NCI-H82 treated with DMSO at 0.1 percent for 48 hours (cell line): ENCODE measurements around the gene THBD.

Experiments
- DNase-seq: peaks from one replicate; lab custom pipeline; 2025; ENCODE audit not compliant: unreplicated experiment; lab: John Stamatoyannopoulos, UW

The THBD gene, protein sequence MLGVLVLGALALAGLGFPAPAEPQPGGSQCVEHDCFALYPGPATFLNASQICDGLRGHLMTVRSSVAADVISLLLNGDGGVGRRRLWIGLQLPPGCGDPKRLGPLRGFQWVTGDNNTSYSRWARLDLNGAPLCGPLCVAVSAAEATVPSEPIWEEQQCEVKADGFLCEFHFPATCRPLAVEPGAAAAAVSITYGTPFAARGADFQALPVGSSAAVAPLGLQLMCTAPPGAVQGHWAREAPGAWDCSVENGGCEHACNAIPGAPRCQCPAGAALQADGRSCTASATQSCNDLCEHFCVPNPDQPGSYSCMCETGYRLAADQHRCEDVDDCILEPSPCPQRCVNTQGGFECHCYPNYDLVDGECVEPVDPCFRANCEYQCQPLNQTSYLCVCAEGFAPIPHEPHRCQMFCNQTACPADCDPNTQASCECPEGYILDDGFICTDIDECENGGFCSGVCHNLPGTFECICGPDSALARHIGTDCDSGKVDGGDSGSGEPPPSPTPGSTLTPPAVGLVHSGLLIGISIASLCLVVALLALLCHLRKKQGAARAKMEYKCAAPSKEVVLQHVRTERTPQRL

DNA sequence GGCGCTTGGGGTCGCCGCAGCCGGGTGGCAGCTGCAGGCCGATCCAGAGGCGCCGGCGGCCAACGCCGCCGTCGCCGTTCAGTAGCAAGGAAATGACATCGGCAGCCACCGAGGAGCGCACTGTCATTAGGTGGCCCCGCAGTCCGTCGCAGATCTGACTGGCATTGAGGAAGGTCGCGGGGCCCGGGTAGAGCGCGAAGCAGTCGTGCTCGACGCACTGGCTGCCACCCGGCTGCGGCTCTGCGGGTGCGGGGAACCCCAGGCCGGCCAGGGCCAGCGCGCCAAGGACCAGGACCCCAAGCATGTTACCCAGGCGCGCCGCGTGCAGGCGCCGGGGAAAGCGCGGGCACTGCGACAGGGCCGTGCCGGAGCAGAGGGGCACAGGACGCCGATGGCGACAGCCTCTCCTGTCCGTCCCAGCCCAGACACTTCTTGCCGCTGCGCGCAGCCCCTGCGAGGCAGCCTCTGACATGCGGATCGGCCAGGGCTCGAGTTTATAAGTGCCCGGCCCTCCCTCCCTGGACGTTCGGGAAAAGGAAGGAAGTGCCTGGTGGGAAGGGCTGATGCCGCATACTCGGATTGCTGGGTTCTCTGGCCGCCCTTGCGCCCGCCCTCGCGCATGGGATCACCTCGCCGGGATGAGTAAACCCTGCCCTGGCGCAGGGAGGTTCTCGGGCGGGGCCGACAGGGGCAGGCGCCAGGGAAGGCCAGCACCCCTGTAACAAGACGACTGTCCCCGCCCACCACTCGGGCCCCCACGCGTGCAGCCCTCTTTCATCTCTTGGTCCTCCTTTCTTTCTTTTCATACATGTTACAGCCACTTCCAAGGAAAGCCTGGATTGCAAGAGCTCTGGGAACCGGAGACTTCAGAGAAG is at the start of gene THBD:
Gene THBD (minus strand): TSS at position 472 of the 875 bp plus-strand sequence. CDS start 168 bp downstream, at position 304.
- no peak for DNase-seq

DNA sequence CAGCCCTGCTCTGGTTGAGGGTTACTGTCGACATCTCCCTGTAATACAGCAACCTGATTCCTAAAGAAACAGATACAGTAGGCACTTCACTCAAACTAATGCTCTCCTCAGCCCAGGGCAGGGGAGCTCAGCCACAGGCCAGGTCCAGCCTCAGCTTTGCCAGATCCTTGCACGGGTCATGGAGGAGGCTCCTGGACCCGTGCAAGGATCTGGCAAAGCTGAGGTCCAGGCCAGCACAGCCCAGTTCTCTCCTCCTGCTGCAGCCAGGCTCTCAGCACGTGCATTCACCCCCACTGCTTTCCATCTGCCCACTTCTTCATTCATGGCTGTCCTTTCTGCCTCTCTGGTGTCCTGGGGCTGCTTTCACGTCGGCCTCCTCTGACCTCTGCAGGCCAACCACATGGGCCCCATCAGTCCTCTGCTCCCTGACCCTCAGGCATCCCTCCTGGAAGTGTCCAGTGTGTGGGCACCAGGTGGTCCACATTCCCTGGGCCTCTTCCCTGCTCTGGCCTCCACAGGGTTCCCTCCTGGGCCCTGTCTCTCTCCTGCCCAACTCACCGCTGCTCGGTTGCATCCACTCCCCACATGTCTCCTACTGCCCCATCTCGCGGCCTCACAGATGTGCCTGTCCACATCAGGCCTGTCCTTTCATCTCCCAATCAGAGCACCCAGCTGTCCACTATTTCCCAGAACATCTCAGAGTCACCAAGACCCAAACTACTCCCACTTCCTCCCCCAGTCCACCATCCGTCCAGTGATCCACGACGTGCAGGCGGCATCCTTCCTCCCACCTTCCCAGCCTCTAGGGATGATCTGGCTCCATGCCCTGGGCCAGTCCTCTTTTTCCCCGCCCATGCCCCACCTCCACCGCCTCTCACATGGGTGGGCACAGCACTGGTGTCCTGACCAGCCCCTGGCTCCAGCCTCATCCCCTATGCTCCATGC is 48.4 kb upstream of the THBD start:
- no peak for DNase-seq

DNA sequence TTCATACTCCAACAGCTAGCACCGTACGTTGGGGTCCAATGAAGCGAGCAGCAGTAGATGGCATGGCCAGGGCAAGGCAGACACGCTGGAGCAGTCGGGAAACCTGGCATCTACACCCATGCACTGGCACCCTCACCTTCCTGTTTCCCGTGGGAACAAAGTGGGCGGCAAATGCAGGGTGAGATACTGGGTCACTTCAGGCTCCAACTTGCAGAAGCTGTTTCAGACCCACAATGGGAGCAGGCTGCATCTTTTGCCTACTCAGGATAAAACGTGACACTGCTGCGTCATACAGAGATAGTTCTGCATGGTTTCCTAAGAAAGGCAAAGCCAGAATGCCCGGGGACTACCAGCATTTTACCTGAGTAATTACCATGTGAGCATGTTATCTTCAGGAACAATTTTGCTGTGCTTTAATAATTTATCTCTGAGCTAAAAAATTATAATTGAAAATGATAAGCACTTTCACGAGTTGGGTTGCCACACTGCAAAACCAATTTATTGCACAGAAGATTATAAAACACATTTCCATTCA is 47.6 kb upstream of the THBD start:
- DNase-seq: no peak

DNA sequence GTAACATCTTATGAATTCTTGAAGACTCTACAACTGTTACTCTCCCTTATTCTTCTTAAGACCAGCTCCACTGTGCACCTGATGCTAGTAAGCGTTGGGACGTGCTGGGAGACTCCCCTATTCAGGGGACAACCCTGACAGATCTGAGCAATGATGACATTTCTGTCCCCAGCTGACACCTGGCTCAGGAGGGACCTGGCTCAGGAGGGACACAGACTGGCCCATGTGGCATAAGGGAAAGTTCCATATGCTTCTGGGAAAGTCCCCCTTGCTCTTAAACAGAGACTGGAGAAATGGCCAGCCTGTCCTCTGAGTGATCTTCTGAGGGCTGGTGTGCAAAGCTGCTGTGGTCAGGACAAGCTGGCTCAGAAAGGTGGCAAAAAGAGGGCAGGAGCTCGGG is 46.6 kb upstream of the THBD start:
- DNase-seq: no peak

DNA sequence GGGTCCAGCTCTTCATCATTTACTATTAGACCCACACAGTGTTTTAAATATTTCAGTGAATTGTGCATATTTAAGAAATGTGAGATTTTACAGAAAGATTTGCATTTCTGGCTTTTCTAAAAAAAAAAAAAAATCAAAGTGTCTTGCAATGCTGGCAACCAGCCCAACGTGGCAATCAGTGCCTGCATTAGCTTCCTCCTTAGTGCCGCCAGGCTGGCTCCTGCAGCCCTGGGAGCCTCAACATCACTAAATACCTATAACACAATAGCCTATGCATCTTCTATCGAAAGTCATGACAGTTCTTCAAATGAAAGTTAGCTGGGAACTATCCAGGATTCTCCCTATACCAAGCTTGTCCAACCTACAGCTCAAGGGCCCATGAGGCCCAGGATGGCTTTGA is 46.0 kb upstream of the THBD start:
- DNase-seq: no peak

DNA sequence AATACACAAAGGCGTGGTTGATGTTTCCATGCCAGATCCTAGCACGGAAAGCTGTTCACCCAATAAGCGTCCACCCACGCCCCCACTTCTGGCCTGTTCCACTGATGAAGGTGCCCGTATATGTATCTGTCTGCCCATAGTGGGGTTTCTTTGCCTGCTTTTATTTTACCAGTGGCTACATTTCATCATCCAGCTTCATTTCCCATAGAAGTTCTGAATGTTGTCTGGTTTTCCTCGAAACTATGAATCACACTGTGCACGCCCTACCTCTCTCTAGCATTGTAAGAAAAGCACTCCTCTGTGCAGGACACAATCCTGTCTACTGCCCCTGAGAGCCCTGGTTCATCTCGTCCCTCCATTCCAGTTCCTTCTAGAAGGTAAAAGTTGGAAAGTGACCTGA is 45.5 kb upstream of the THBD start:
- DNase-seq: no peak

DNA sequence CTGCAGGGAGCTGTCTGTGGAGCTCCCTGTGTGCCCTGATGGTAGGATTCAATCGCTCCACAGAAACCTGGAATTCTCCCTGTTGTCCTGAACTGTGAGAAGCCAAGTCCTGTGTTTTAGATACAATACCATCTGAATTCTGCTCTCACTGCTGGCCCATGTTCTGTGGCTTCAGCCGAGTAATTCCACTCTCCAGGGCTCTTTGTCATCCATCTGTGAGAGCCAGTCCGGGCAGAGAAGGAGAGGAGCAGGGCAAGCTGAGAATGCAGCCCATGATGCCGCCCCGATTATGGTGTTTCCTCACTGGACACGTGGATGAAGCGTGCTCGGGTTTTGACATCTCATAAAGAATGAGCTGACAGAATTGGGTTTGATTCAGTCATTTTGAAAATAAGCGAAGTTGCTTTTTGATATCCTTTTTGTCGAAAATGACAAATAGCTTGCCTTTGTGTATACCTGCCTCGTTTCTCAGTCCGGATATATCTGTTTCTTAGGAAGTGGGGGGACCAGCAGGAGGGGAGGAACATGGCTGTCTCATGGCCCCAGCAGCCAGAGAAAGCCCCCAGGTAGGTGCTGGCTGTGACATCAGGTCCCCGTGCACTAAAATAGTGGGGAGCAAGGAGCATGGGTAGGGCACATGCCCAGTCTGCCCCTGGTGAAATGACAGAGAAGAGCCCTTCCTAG is 44.9 kb upstream of the THBD start:
- no peak for DNase-seq

DNA sequence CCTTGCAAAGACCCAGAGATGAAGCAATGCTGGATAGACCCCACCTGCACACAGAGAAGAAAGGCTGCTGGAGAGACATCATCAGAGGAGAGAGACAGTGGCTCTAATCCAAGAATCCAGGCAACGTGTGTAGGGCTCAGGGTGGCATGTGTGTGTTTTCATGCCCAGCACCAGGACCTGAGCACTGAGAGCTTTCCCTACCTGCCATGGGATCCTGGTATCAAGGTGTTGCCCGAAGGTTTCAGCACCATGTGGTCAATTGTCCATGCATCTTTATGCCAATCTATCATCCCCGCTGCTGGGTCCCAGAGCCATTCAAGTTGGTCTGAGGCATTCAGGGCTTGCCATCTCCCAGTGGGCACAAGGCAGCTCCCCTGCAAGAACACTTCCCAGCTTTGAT is 44.1 kb upstream of the THBD start:
- no peak for DNase-seq

DNA sequence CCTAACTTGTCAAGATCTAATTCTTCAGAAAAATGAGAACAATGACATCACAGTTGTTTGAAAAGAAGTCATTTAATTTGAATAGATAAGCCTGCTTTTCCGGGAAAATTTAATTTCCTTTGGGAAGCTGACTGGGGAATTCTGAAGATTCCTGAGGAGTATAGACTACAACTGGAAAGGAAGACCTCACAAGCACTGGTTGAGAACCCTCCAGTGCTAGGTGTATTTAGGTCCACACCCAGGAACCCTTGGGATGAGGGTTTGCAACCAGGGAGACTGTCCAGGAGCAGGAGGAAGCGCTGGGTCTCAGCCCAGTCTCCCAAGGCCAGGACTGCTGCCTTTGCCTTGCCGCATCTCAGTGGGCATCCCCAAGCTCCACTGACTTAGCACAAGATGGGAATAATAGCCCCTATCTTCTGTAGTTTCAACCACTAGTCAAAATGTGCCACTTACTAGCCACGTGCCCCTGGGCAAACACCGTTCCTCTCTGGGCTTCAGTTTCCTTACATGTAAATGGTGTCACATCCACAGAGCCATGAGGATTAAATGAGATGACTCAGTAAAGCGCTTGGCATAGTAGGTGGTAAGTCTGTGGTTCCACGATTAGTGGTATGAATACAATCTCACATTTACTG is 43.5 kb upstream of the THBD start:
- no peak for DNase-seq

DNA sequence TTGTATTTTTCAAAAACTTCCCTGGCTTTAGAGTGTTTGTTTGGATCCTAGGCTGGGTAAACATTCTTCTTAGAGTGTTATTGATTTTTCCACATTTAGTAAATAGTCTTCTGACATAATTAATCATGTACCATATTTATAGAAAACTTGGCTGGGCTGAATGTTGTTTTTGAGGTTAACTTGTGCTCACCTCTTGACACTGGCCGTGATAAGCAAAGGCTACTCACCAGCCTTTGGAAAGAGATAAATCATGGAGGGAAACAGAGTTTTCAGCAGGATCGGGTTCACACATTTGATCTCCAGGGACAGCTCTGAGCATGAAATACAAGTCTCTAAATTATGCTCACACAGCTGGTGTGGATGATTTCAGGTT is 42.9 kb upstream of the THBD start:
- no peak for DNase-seq

DNA sequence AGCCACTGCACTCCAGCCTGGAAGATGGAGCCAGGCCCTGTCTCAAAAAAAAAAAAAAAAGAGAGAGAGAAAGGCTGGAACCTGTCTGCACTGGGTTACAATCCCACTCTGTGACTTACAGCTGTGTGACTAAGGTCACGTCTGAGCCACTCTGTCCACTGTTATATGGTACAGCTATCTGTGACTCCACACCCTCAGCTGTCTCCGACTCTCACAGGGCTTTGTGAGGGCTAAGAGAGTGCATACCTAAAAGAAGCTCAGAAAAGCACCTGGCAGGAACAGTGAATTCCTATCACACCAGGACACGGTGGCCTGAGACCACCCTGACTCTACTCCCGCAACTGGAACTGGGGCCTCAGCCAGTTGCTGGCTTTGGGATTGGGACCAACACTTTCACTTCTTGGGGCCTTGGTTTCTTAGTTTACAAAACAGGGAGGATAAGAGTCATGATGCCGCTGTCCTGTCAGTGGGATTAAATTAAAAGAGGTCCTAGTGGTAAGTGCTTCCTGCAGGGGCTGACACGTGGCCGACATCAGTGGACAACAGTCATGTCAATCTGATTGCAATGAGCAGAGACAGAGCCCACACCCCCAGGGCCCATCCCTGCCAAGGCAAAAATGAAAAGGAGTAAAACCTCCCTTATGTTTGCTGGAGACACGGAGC is 42.4 kb upstream of the THBD start:
- DNase-seq: no peak

DNA sequence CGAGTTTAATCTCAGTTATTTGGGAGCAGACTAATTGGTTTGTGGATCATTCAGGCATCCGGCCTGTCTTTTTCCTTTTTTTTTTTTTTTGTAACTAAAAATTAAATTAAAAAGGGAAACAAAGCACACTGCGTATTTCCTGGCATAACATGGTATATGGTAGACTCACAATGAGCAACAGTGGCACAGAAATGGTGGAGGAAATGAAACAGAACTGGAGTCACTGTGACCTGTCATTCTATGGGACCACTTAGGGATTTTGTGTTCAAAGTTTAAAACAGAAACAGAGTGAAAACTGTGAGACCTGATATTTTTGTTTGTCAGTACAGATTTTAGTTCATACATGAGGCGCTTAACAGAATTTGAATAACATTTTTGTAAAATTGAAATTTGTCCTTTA is 41.4 kb upstream of the THBD start:
- no peak for DNase-seq

DNA sequence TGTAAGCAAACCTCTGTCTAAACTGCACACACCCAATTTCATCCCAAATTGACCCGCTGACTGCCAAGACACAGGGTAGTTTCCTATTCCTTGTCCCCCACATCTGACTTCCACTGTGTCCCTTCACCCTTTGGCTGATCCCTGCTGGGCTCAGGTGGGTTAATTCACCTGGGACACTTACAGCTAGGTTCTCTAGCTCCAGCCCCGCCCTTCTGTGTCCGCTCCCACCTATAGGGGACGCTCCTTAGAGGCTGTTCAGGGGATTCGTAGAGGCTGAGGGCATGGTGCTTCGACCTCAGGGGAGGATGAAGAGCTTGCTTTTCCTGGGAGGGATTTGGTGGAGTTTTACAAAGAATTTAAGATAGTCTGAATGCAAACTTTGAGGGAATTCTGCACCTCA is 40.7 kb upstream of the THBD start:
- DNase-seq: no peak

DNA sequence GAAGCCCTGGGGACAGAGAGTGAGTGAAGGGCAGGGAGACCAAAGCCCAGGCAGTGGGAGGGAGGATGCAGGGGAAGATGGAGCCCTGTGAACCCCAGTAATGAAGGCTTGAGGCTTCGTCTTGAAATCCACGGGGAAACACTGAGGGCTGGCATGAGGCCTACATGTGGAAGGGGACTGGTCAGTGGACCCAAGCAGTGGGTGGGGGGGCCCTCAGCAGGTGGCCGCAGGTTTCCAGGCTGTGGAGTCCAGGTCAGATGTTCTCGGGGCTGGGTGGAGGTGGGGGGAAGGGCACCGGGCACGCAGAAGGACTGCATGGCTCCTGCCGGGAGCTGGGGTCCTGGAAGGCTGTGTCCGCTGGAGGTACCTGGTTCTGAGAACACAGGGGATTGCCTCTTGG is 39.4 kb upstream of the THBD start:
- no peak for DNase-seq

DNA sequence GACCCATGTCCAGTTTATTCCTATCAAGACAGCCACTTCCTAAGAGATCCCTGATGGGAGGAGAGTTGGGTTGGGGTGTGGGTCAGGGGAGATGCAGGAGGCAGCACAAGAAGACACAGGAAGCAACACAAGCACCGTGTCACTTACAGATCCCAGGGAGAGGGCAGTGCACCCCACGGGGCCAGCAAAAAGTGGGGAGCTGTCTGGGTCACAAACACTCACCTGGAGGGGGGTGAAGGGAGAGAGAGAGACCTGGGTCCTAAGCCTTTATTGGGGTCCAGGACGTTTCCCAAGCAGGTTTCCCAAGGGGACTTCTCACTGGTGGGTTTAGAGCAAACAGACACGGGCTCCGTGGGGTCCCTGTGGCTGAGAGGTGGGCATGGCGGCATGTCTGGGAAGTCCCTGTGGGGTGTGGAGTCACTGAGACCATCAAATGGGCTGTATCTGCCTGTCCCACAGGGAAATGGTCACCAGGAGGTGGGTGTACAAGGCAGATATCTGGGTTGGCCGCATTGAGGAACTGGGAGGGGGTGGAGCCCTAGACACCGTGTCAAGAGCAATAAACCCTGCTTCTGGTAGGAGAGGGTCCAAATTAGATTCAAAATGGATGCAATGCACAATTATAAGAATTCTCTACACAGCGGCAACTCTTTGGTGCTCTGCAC is 38.2 kb upstream of the THBD start:
- DNase-seq: no peak

DNA sequence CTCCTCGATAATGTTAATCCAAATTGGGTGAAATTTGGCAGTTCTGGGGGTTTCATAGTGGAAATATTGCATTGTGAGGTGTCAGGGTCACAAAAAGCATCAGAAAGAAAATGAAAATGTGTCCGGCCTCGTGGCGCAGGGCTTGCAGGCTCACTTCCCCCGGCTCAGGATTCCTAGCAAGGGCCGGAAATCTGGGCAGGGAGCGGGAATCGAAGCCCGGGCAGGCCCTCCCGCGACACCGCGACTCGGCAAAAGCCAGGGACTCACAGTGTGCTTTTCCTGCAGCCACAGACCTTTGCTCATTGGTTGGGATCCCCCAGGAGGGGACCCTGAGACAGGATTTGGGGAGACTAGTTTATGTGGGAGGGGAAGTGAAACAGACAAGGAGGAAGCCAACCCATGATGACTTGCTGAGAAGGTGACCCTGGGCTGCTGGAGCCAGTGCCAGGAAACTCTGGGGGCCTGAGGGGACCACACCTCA is 37.5 kb upstream of the THBD start:
- DNase-seq: no peak

DNA sequence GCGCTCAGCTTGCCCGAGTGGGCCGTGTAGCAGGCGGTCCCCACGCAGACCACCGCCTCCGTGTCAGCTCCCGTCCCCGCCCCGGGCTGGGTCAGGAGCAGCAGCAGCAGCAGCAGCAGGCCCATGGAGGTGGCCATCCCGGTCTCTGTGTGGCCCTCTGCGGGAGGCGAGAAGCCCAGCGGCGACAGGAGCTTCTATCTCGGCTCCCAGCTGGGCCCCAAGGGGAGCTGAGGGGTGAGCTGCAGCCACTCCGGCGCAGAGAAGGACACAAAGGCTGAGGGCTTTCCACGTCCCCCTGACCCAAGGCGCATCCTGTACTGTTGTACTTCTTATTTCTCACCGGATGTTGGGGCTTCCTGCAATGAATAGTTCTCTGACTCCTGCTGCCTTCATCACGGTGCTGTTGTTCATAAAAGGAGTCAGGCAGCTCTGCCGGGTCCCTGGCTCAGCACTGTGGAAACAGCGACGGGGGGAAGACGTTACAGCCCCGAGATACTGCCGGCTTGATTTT is 36.6 kb upstream of the THBD start, which contains the start of gene CD93:
Gene CD93 (minus strand): TSS at position 269 of the 511 bp plus-strand sequence. CDS start 132 bp downstream, at position 137.
- DNase-seq: no peak
